ENCODE results near the gene RUNX2.

DNA sequence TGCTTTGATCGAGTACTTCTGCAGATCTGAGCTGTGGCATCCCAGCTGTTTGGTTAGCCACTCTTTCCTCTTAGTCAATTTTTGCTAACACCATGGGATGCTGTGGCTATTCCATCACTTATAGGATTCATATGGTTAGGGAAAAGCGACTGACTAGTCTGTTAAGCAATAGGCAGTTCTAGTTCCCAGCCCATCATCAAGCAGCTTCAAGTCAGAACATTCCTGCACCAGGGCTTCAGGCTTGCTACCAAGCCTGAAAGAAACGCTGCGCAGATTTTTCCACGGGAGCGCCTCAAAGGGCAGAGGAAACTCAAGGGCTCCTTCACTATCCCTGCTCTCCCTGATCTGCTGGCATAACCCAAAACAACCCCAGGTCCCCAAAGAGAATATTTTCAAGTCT, 209.4 kb downstream of the RUNX2 start:
- no peak for TF ChIP-seq CTCF (IDR thresholded peaks at IDR 0.05)
- TF ChIP-seq POLR2AphosphoS5 (IDR thresholded peaks at IDR 0.05): no peak
- TF ChIP-seq EP300 (IDR thresholded peaks at IDR 0.05): no peak

Measured in stomach (tissue), 4 donors.